Gastroesophageal sphincter (tissue), 2 donors: ENCODE results near the gene NUAK2.

Experiments
- EP300 ChIP-seq: sonication (generic); formaldehyde crosslinking; IDR thresholded peaks from one replicate; pipeline ENCODE4 v1.6.1; 2017; ENCODE audit warnings: antibody characterized with exemption, mild to moderate bottlenecking
- POLR2A ChIP-seq, 2 donors: fragments of 450-650 bp; IDR thresholded peaks; one replicate each; pipeline ENCODE4 v1.6.1; 2017; ENCODE audit warnings: antibody characterized with exemption in 2 of 2, mild to moderate bottlenecking in 2 of 2, moderate library complexity in 1 of 2
- POLR2AphosphoS5 ChIP-seq: sonication (generic); formaldehyde crosslinking; IDR thresholded peaks from one replicate; pipeline ENCODE4 v1.6.1; 2017; ENCODE audit warnings: antibody characterized with exemption

DNA sequence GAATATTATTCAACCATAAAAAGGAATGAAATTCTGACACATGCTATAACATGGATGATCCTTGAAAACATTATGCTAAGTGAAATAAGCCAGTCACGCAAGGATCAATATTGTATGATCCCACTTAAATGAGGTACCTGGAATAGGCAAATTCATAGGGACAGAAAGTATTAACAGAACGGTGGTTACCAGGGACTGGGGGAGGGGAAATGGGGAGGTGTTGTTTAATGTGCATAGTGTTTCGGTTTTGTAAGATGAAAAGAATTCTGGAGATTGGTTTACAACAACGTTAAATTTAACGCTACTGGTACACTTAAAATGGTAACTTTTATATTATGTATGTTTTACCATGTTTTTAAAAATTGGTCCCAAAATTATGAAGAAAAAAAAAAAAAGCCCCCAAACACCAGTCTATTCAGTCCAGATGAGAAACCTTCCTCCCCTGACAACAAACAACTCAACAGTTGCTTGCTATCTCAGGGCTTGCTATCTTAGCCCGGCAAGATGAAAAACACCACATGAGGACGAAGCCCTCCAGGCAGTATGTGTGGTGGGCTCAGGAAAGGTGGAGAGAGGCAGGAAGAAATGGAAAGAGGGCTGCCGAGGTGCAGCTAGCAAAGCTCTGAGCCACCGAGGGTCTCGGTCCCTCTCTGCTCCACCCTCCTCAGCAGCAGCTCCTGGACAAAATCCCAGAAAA lies 8.5 kb downstream of the NUAK2 start:
- TF ChIP-seq POLR2AphosphoS5 (no peak), EP300 (no peak), POLR2A (IDR thresholded peaks at IDR 0.05) (no peak)
